HG03064 (cell line): Measurements from ENCODE around the gene STX17.

Source experiments
- ATAC-seq: cut with Tn5 transposase; IDR thresholded peaks from one replicate; pipeline ENCODE4 v1.9.1; 2021; ENCODE audit warnings: low read depth; ENCODE audit not compliant: unreplicated experiment

STX17 gene

GRCh38 chr9:99903393-99903792 is 3.1 kb upstream of the STX17 start:
- no peak for ATAC-seq

GRCh38 chr9:99905833-99906402 is 536 bp upstream of the STX17 start:
- ATAC-seq, result no peak

GRCh38 chr9:99907208-99907532 is 716 bp downstream of the STX17 start:
- ATAC-seq, result no peak

DNA sequence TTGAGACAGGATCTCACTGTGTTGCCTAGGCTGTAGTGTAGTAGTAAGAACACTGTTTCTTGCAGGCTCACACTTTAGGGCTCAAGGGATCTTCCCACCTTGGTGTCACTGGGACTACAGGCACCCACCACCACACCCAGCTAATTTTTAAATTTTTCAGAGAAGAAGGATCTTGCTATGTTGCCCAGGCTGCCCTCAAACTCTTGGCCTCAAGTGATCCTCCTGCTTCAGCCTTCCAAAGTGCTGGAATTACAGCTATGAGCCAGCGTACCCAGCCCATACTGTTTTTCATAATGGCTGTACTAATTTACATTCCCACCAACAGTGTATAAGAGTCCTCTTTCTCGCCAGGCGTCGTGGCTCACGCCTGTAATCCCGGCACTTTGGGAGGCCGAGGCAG is 5.1 kb downstream of the STX17 start:
- ATAC-seq, result no peak

DNA sequence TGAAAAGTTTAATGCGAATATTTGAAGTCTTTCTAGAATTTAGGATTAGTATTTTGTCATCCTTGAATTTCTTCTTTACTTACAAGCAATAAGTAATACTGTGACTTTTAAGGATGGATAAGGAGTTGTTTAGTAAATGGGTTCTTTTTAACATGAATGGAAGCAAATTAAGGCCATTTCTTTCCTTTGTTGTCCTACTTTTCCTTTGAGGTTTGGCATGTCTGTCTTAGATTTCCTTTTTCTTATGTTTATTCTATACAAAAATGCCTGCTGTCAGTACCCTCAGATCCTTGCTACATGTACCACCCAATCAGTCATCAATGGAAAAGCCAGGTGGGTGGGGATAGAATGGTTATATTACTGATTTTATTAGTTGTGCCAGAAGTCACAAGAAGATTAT is 10.2 kb downstream of the STX17 start:
- ATAC-seq, result no peak

DNA sequence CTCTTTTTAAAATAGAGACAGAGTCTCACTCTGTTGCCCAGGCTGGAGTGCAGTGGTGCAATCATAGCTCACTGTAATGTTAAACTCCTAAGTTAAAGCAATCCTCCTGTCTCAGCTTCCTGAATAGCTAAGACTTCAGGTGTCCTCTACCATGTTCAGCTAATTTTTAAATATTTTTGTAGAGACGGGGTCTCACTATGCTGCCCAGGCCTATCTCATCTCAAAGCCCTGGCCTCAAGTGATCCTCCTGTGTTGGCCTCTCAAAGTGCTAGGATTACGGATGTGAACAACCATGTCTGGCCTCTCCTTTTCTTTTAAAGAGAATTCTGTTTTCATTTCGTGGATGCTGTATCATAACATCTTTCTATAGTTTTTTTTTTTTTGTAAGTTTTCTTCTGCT is 11.7 kb downstream of the STX17 start:
- ATAC-seq, result no peak

DNA sequence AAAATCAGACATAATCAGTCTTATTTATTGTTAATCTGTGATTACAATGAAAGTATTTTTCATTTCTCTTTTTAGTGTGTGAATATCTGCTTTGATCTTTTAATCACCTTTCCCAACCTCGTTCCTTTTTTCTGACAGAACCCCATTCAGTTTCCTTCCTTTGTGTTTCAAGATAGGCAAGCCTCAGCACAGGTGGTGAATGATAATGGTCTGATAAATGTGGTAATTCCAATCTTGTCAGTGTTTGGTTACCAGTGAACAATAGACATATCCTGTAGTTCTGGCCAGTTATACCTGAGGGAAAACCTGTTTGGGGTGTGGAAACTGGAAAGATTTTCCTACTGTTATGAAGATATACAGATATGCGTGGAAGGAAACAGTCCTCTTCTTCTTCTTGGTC is 13.5 kb downstream of the STX17 start:
- ATAC-seq, result no peak

GRCh38 chr9:99921875-99922710 is 15.6 kb downstream of the STX17 start:
- ATAC-seq, result no peak

DNA sequence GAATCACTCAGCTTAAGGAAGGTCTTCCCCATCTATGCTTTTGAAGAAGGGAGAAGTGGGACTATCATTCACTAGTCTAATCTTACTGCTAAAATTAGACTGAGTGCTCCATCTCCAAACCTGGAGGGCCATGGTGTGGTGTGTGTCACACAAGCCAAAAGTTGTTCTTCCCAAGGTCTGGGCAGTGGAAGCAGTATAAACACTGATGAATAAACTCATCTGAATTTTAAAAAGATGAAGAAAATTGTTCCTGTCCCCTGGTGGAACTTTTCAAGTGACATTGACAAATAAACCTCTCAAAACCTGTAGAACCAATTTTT is 16.2 kb downstream of the STX17 start:
- ATAC-seq, result no peak

GRCh38 chr9:99925541-99925940 is 19.1 kb downstream of the STX17 start:
- no peak for ATAC-seq

GRCh38 chr9:99929652-99930051 is 23.2 kb downstream of the STX17 start:
- no peak for ATAC-seq

DNA sequence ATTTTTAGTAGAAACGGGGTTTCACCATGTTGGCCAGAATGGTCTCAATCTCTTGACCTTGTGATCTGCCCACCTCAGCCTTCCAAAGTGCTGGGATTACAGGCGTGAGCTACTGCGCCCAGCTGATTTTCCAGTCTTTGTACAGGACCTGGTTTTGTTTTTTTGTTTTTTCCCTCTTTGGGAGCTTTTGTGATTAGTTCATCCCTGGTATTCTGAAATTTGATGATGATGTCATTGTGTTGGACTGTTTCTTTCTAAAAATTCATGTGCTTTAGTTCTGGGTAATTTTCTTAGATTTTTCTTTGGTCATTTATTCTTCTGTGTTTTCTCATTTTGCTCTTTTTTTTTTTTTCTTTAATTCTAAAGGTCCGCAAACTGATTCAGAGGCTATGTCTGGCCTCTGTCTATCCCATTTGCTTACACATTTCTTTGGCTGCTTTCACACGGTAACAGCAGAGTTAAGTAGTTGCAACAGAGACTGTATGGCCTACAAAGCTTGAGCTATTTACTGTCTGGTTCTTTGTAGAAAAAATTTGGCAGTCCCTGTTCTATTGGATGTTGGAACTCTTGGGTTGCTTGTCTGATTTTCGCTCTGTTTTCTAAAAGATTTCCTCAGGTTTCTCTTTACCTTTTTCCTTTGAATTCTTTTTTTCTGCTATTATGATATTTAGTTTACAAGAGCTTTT is 24.8 kb downstream of the STX17 start:
- ATAC-seq, result no peak

GRCh38 chr9:99936947-99937587 is 30.6 kb downstream of the STX17 start:
- ATAC-seq, result no peak

DNA sequence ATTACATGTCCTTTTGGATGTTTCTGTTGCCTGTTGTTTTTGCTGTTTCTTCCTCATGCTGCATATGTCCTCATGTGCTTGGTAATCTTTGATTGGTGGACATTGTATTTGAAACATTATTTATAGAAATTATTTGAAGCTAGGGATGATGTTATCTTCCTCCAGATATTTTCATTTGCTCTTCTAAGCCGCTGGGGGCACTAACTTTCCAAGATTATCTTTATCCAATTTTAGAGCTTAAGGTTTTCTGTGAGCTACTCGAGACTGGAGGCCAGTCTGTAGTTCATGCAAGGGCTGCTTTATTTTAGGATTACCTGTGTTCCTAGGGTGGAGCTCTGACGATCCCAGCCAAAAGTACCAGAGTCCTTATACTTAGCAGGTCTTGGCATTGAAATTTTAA is 40.9 kb downstream of the STX17 start:
- no peak for ATAC-seq

DNA sequence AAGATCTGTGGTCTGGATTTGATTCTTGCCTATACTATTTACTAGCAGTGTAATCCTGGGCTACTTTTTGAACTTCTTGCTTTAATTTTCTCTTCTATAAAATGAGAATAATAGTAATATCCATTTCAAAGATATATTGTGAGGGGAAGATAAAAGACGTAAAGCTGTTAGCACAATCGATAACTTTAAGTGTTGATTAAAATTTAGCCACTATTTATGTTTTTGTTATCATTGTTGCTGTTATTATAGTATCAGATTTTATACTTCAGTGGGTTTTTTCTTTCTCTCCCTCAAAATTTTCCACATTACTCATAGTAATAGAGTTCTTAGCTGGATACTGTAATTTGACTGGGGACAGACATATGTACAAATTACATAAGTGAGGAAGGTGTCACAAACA is 42.0 kb downstream of the STX17 start:
- ATAC-seq, result no peak

DNA sequence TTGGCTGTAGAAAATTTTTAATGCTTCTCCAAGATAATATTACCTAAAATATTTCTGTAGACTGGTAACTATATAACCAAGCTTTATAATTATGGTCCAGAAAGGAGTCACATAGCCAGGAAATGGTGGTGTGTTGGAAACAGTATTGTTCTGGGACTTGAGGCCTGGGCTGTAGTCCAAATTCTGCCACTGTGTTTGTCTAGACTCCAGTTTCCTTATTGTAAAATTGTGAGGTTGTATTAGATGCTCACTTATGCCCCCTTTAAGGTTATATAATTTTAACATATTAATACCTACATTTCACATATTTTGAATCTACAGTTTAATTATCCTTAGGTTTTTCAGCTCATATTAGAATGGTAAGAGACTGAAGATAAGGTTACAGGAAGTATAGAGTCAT is 42.4 kb downstream of the STX17 start:
- no peak for ATAC-seq

DNA sequence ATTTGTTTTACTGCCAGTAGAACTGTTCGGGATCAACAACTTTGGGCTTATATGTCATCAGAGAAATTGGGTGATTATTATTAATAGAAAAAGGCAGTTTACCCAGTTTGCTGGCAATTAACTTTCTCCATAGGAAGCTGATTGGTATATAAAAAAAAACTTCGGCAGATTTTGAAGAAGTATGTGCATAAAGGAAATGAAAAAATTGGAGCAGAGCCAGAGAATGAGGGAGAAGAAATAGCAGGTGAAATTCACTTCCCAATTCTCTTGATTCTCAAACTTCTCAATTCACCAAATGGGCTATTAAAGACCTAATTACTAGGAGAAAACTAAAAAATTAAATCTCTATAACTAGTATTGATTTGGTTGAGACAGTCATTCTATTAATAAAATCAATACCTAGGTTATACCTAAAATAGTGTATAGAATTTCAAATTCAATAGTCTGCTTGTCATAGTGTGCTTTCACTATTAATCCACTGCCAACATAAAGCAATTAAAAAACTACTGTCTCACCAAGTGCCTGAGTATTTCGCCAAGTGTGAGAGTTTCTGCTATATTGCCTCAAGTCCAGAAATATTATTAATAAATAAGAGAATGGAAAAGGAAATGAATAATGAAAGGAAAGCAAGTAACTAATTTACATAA is 47.5 kb downstream of the STX17 start:
- no peak for ATAC-seq

DNA sequence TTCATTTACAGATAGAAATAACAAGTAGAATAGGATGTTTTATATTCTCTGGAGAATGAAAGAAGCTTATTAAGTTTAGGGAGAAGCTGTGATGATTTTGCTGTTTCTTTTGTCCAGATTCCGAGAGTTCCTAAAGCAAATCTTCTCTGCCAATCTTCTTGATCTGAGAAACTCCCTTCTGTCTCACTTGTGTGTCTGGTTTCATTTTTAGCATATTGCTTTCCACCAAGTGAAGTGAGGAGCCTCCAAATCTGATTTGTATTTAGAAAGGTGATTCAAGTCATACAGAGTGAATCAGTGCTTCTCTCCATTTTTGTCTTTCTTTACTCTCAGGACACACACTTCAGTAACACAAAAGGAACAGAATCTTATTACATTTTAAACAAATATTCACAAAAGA is 48.4 kb downstream of the STX17 start:
- ATAC-seq, result no peak

GRCh38 chr9:99955606-99956005 is 49.2 kb downstream of the STX17 start:
- no peak for ATAC-seq

- no peak for ATAC-seq
Measured at GRCh38 chr9:99962680-99963261, 56.3 kb downstream of the STX17 start.

- ATAC-seq, result no peak
Measured at GRCh38 chr9:99964336-99964735, 57.9 kb downstream of the STX17 start.
